CD14-positive monocyte (primary cell): ENCODE measurements around the gene MISP. TPM values are rescaled to one million over a fixed set of nuclear protein-coding genes. Genes with fewer than 3 reads are reported as not detected.
A peak's percentile ranks its signal among the peaks of the same experiment; 100 is the strongest.

Experiments
- DNase-seq, 3 donors: peaks; one replicate each; pipeline ENCODE4 v3.0.0-alpha.2; 2011 to 2022
- H2AFZ ChIP-seq: 2 replicates; pipeline ENCODE4 v1.6.0; 2012; ENCODE audit warnings: mild to moderate bottlenecking, low read depth, low read length, inconsistent platforms; ENCODE audit not compliant: insufficient read depth, poor library complexity, severe bottlenecking
- H3K27ac ChIP-seq, 2 donors: 1 replicate in 1 of 2; 2 replicates in 1 of 2; pipeline ENCODE4 v1.5.1; 2012 to 2013; ENCODE audit warnings: low read length in 2 of 2, control low read depth in 1 of 2, inconsistent platforms in 1 of 2, low read depth in 1 of 2, mild to moderate bottlenecking in 1 of 2
- H3K27me3 ChIP-seq, 2 donors: one replicate each; pipeline versions ENCODE4 v1.6.0 to v1.6.1; 2011 to 2013; ENCODE audit warnings: low read length in 2 of 2; ENCODE audit not compliant: control insufficient read depth in 2 of 2, insufficient read depth in 2 of 2
- H3K36me3 ChIP-seq, 2 donors: replicated peaks in 1 of 2; 1 replicate in 1 of 2; 2 replicates in 1 of 2; pipeline versions ENCODE4 v1.5.1 to v1.6.1; 2012 to 2013; ENCODE audit warnings: low read length in 2 of 2, control low read depth in 1 of 2, inconsistent platforms in 1 of 2, mild to moderate bottlenecking in 1 of 2; ENCODE audit not compliant: insufficient read depth in 2 of 2, control insufficient read depth in 1 of 2
- H3K4me1 ChIP-seq, 2 donors: 1 replicate in 1 of 2; 2 replicates in 1 of 2; pipeline versions ENCODE4 v1.5.1 to v1.6.1; 2012 to 2013; ENCODE audit warnings: low read length in 2 of 2, control low read depth in 1 of 2, inconsistent platforms in 1 of 2, mild to moderate bottlenecking in 1 of 2, moderate library complexity in 1 of 2; ENCODE audit not compliant: insufficient read depth in 2 of 2, control insufficient read depth in 1 of 2
- H3K4me2 ChIP-seq: replicated peaks from 2 replicates; pipeline ENCODE3; 2012; ENCODE audit warnings: low read length, moderate library complexity, mild to moderate bottlenecking; ENCODE audit not compliant: poor library complexity, severe bottlenecking; ENCODE audit errors: extremely low read depth
- H3K4me3 ChIP-seq, 3 experiments: fragments of 200-600 bp in 1 of 3; sonication (generic) in 1 of 3; replicated peaks in 1 of 3; 1 replicate in 2 of 3; 2 replicates in 1 of 3; pipeline ENCODE4 v1.5.1; 2011 to 2013; ENCODE audit warnings: low read length in 3 of 3, mild to moderate bottlenecking in 3 of 3, control low read depth in 2 of 3, low read depth in 2 of 3, inconsistent platforms in 1 of 3, moderate library complexity in 1 of 3
- H3K79me2 ChIP-seq: 2 replicates; pipeline ENCODE4 v1.6.0; 2012; ENCODE audit warnings: mild to moderate bottlenecking, control low read depth, inconsistent platforms, low read length, moderate library complexity; ENCODE audit not compliant: insufficient read depth
- H3K9ac ChIP-seq: 2 replicates; pipeline ENCODE4 v1.6.0; 2017; ENCODE audit warnings: low read length, mild to moderate bottlenecking; ENCODE audit not compliant: insufficient read depth, poor library complexity, severe bottlenecking
- H3K9me3 ChIP-seq, 2 donors: replicated peaks in 1 of 2; 1 replicate in 1 of 2; 2 replicates in 1 of 2; pipeline versions ENCODE4 v1.5.1 to v1.6.1; 2012 to 2013; ENCODE audit warnings: low read length in 2 of 2, control low read depth in 1 of 2; ENCODE audit not compliant: control insufficient read depth in 1 of 2, insufficient read depth in 1 of 2
- H4K20me1 ChIP-seq: 2 replicates; pipeline ENCODE4 v1.6.0; 2012; ENCODE audit warnings: mild to moderate bottlenecking, low read length, control low read depth, moderate library complexity; ENCODE audit not compliant: insufficient read depth
- H3K27ac Mint-ChIP-seq, 7 donors: one replicate each; pipeline ENCODE4 v1.8.0; 2020; ENCODE audit warnings: mild to moderate bottlenecking in 7 of 7, mixed read lengths in 7 of 7, moderate library complexity in 6 of 7, inconsistent platforms in 2 of 7
- H3K27me3 Mint-ChIP-seq, 3 donors: one replicate each; pipeline ENCODE4 v1.8.0; 2021 to 2022; ENCODE audit warnings: low read depth in 3 of 3, mild to moderate bottlenecking in 3 of 3, mixed read lengths in 3 of 3, moderate library complexity in 3 of 3, inconsistent platforms in 1 of 3
- H3K36me3 Mint-ChIP-seq, 2 donors: one replicate each; pipeline ENCODE4 v1.8.0; 2020; ENCODE audit warnings: mixed read lengths in 2 of 2, inconsistent platforms in 1 of 2, mild to moderate bottlenecking in 1 of 2
- H3K4me1 Mint-ChIP-seq: one replicate; pipeline ENCODE4 v1.8.0; 2020; ENCODE audit warnings: mild to moderate bottlenecking, mixed read lengths
- H3K4me3 Mint-ChIP-seq, 2 donors: one replicate each; pipeline ENCODE4 v1.8.0; 2020; ENCODE audit warnings: mild to moderate bottlenecking in 2 of 2, mixed read lengths in 2 of 2, moderate library complexity in 1 of 2
- H3K9me3 Mint-ChIP-seq, 7 donors: one replicate each; pipeline ENCODE4 v1.8.0; 2020 to 2022; ENCODE audit warnings: mixed read lengths in 7 of 7, mild to moderate bottlenecking in 6 of 7, moderate library complexity in 6 of 7, inconsistent platforms in 2 of 7
- WGBS: methylation state at CpG from one replicate; pipeline ENCODE4 v1.1.5; 2013; ENCODE audit warnings: missing lambda C conversion rate; ENCODE audit not compliant: insufficient coverage; 5-methylcytosine and 5-hydroxymethylcytosine counted together
- intact Hi-C, 2 donors: fragments of 100-400 bp; cut with micrococcal nuclease; formaldehyde crosslinking; loops; one replicate each; pipeline versions ENCODE4 v1.15.0 to v1.15.1; 2023
- polyA plus RNA-seq, 3 donors: library from polyadenylated mRNA; depleted of rRNA in 1 of 3; unstranded in 2 of 3; stranded (reverse) in 1 of 3; fragments of 300-500 nt in 2 of 3; fragments of >200 nt in 1 of 3; fragmentation: Illumina TruSeq in 2 of 3; gene quantifications; 1 replicate in 2 of 3; 2 replicates in 1 of 3; pipeline ENCODE4 v1.2.3, GENCODE V29; 2012 to 2021
- TF ChIP-seq, protein P1 (sequence below): fragments of 200-600 bp; IDR thresholded peaks from one replicate; pipeline ENCODE4 v1.8.0; 2022; ENCODE audit warnings: antibody characterized with exemption, mild to moderate bottlenecking

The MISP gene
- polyA plus RNA-seq, 3 donors = not detected

DNA sequence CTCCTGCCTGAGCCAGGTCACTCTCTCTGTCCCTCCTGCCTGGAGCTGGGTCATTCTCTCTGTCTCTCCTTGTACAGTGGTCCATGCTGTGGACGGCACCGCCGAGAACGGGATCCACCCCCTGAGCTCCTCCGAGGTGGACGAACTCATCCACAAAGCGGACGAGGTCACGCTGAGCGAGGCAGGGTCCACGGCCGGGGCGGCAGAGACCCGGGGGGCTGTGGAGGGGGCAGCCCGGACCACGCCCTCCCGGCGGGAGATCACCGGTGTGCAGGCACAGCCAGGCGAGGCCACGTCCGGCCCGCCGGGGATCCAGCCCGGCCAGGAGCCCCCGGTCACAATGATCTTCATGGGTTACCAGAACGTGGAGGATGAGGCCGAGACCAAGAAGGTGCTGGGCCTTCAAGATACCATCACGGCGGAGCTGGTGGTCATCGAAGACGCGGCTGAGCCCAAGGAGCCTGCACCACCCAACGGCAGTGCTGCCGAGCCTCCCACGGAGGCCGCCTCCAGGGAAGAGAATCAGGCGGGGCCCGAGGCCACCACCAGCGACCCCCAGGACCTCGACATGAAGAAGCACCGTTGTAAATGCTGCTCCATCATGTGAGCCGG lies 4.6 kb upstream of the MISP start:
- H3K27me3 Mint-ChIP-seq = peaks cover 0 to 2% (median 2%) of the 10 kb centered on the region in 3 donors
- no peak overlapping the region for H3K4me2 ChIP-seq
- TF ChIP-seq, protein P1, sequence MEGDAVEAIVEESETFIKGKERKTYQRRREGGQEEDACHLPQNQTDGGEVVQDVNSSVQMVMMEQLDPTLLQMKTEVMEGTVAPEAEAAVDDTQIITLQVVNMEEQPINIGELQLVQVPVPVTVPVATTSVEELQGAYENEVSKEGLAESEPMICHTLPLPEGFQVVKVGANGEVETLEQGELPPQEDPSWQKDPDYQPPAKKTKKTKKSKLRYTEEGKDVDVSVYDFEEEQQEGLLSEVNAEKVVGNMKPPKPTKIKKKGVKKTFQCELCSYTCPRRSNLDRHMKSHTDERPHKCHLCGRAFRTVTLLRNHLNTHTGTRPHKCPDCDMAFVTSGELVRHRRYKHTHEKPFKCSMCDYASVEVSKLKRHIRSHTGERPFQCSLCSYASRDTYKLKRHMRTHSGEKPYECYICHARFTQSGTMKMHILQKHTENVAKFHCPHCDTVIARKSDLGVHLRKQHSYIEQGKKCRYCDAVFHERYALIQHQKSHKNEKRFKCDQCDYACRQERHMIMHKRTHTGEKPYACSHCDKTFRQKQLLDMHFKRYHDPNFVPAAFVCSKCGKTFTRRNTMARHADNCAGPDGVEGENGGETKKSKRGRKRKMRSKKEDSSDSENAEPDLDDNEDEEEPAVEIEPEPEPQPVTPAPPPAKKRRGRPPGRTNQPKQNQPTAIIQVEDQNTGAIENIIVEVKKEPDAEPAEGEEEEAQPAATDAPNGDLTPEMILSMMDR = no peak
- WGBS = 98% methylated on average over 37 of the region's 43 CpGs
- H3K9me3 ChIP-seq = peaks cover 7 to 39% of the 10 kb centered on the region in 2 donors
- no peaks in the 10 kb centered on the region for H3K36me3 Mint-ChIP-seq
- peaks cover 0 to 2% of the 10 kb centered on the region in 2 donors for H3K4me1 ChIP-seq
- peak overlapping the region in 1 of 7 donors; percentile 53 for H3K27ac Mint-ChIP-seq
- DNase-seq = no peak
- peaks cover 13 to 50% (median 30%) of the 10 kb centered on the region in 7 donors for H3K9me3 Mint-ChIP-seq
- peaks cover under 1% of the 10 kb centered on the region for H3K4me1 Mint-ChIP-seq
- H3K36me3 ChIP-seq = no peaks in the 10 kb centered on the region
- no peak overlapping the region for H3K9ac ChIP-seq
- H3K79me2 ChIP-seq = no peaks in the 10 kb centered on the region
- H2AFZ ChIP-seq = no peak overlapping the region
- no peaks in the 10 kb centered on the region for H3K27me3 ChIP-seq
- intact Hi-C loops = no loop called here
- no peak overlapping the region for H3K4me3 Mint-ChIP-seq
- H3K4me3 ChIP-seq = no peak overlapping the region
- no peaks in the 10 kb centered on the region for H4K20me1 ChIP-seq
- H3K27ac ChIP-seq = no peak overlapping the region

DNA sequence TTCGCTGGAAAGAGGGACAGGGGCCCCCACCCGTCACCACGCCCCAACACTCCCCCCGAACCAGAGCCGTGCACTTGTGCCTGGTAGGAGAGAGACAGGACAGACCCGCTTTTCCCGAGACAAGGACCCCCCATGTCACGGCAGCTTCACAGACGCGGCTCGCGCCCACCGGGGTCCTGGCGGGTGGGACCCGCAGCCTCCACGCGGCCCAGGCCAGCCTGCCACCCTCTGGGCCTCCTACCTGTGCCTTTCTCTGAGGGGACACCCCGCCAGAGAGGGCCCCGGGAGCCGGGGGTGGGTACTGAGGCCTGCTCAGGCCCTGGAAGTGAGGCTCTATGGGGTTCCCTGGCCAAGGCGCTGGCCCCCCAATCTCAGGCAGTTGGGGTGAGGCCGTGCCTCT lies 4.0 kb upstream of the MISP start:
- 95% methylated on average over 20 of the region's 22 CpGs for WGBS
- Histone ChIP-seq H3K4me2 (no peak overlapping the region), H3K27me3 (no peaks in the 10 kb centered on the region), H3K9ac (no peak overlapping the region), H3K36me3 (no peaks in the 10 kb centered on the region), H4K20me1 (no peaks in the 10 kb centered on the region), H3K4me1 (peaks cover 6 to 9% of the 10 kb centered on the region in 2 donors), H3K4me3 (no peak overlapping the region), H3K79me2 (no peaks in the 10 kb centered on the region), H3K27ac (no peak overlapping the region), H3K9me3 (peaks cover 7 to 39% of the 10 kb centered on the region in 2 donors), H2AFZ (no peak overlapping the region)
- Mint-ChIP-seq H3K4me3 (no peak overlapping the region), H3K27ac (no peak overlapping the region), H3K4me1 (peaks cover 7% of the 10 kb centered on the region), H3K9me3 (peaks cover 13 to 50% (median 30%) of the 10 kb centered on the region in 7 donors), H3K27me3 (peaks cover 0 to 6% (median 2%) of the 10 kb centered on the region in 3 donors), H3K36me3 (no peaks in the 10 kb centered on the region)
- TF ChIP-seq, protein P1 = no peak
- DNase-seq = no peak
- intact Hi-C loops = no loop called here
